22Rv1 (cell line): ENCODE data around the gene CKLF.
A peak's percentile ranks its signal among the peaks of the same experiment; 100 is the strongest.
"Not testable (repeated sequence)": the region's sequence is repeated elsewhere in the genome, so short reads cannot be mapped to it uniquely, and the experiment has no call there.

Source experiments
- H3K27ac ChIP-seq: fragments of 450-650 bp; 2 replicates; pipeline ENCODE4 v1.5.1; 2017
- CTCF ChIP-seq: fragments of 450-650 bp; IDR thresholded peaks from 2 replicates; pipeline ENCODE4 v1.5.1; 2017; ENCODE audit warnings: mild to moderate bottlenecking
- ZFX ChIP-seq: fragments of 450-650 bp; IDR thresholded peaks from 2 replicates; pipeline ENCODE4 v1.6.1; 2017; ENCODE audit warnings: antibody characterized with exemption, borderline replicate concordance

Gene CKLF

GRCh38 chr16:66509576-66509975, 42.8 kb upstream of the CKLF start:
- TF ChIP-seq CTCF (no peak), ZFX (no peak)
- H3K27ac ChIP-seq: no peak overlapping the region

- TF ChIP-seq CTCF: no peak
- TF ChIP-seq ZFX: no peak
- peak overlapping the region; percentile 42 for H3K27ac ChIP-seq
These were observed 42.1 kb upstream of the CKLF start for GRCh38 chr16:66510298-66510697.

- H3K27ac ChIP-seq: peak overlapping the region; percentile 42
These were observed 41.4 kb upstream of the CKLF start for GRCh38 chr16:66510711-66511601.

GRCh38 chr16:66511602-66512271, 40.6 kb upstream of the CKLF start:
- H3K27ac ChIP-seq: no peak overlapping the region
- TF ChIP-seq CTCF (no peak), ZFX (no peak)

More at GRCh38 chr16:66510711-66511601, 41.4 kb upstream of the CKLF start:
- TF ChIP-seq CTCF (no peak), ZFX (no peak)

- no peak overlapping the region for H3K27ac ChIP-seq
- no peak for TF ChIP-seq CTCF
These were observed 39.9 kb upstream of the CKLF start for GRCh38 chr16:66512272-66513110.

GRCh38 chr16:66513111-66513723, 39.2 kb upstream of the CKLF start:
- H3K27ac ChIP-seq: no peak overlapping the region

GRCh38 chr16:66514391-66514790, 38.0 kb upstream of the CKLF start:
- H3K27ac ChIP-seq: not testable (repeated sequence)

More at GRCh38 chr16:66513111-66513723, 39.2 kb upstream of the CKLF start:
- TF ChIP-seq CTCF (no peak), ZFX (no peak)

GRCh38 chr16:66514980-66515595, 37.3 kb upstream of the CKLF start:
- H3K27ac ChIP-seq: peak overlapping the region; percentile 97; the same call in 1 of the 2 replicates
